ENCODE data around the gene LSAMP.
"Not testable (repeated sequence)": the region's sequence is repeated elsewhere in the genome, so short reads cannot be mapped to it uniquely, and the experiment has no call there.

LSAMP gene

GRCh38 chr3:115819785-115820384, 625.4 kb downstream of the LSAMP start:
- peak in 1 of 2 donors; percentile 9 for DNase-seq (ENCODE audit: low read depth in 1 of 2, low spot score in 1 of 2)

GRCh38 chr3:115814778-115815380, 630.4 kb downstream of the LSAMP start:
- peak; percentile 46 to 48 for DNase-seq (ENCODE audit: low read depth in 1 of 2, low spot score in 1 of 2)

- no peak for DNase-seq (ENCODE audit: low read depth in 1 of 2, low spot score in 1 of 2)
Observed at GRCh38 chr3:115814006-115814405, 631.3 kb downstream of the LSAMP start.

GRCh38 chr3:115808816-115809215, 636.5 kb downstream of the LSAMP start:
- DNase-seq (ENCODE audit: low read depth in 1 of 2, low spot score in 1 of 2): no peak

- no peak for DNase-seq (ENCODE audit: low read depth in 1 of 2, low spot score in 1 of 2)
Observed at GRCh38 chr3:115808244-115808643, 637.0 kb downstream of the LSAMP start.

GRCh38 chr3:115806501-115806900, 638.8 kb downstream of the LSAMP start:
- DNase-seq (ENCODE audit: low read depth in 1 of 2, low spot score in 1 of 2): no peak

- DNase-seq (ENCODE audit: low read depth in 1 of 2, low spot score in 1 of 2): no peak
Observed at GRCh38 chr3:115805520-115805919, 639.8 kb downstream of the LSAMP start.

GRCh38 chr3:115804713-115805119, 640.6 kb downstream of the LSAMP start:
- no peak for DNase-seq (ENCODE audit: low read depth in 1 of 2, low spot score in 1 of 2)

GRCh38 chr3:115804200-115804599, 641.1 kb downstream of the LSAMP start:
- no peak for DNase-seq (ENCODE audit: low read depth in 1 of 2, low spot score in 1 of 2)

- DNase-seq (ENCODE audit: low read depth in 1 of 2, low spot score in 1 of 2): no peak
Observed at GRCh38 chr3:115803661-115804060, 641.6 kb downstream of the LSAMP start.

GRCh38 chr3:115800489-115801075, 644.7 kb downstream of the LSAMP start:
- DNase-seq (ENCODE audit: low read depth in 1 of 2, low spot score in 1 of 2): no peak

- DNase-seq (ENCODE audit: low read depth in 1 of 2, low spot score in 1 of 2): not testable (repeated sequence)
Observed at GRCh38 chr3:115800065-115800464, 645.2 kb downstream of the LSAMP start.

GRCh38 chr3:115792206-115792955, 652.9 kb downstream of the LSAMP start:
- no peak for DNase-seq (ENCODE audit: low read depth in 1 of 2, low spot score in 1 of 2)

GRCh38 chr3:115791271-115792153, 653.8 kb downstream of the LSAMP start:
- DNase-seq (ENCODE audit: low read depth in 1 of 2, low spot score in 1 of 2): not testable (repeated sequence)

- DNase-seq (ENCODE audit: low read depth in 1 of 2, low spot score in 1 of 2): peak in 1 of 2 donors; percentile 27
Observed at GRCh38 chr3:115790759-115791158, 654.5 kb downstream of the LSAMP start.

- DNase-seq (ENCODE audit: low read depth in 1 of 2, low spot score in 1 of 2): no peak
Observed at GRCh38 chr3:115789481-115789880, 655.8 kb downstream of the LSAMP start.

GRCh38 chr3:115788921-115789470, 656.3 kb downstream of the LSAMP start:
- no peak for DNase-seq (ENCODE audit: low read depth in 1 of 2, low spot score in 1 of 2)

- no peak for DNase-seq (ENCODE audit: low read depth in 1 of 2, low spot score in 1 of 2)
Observed at GRCh38 chr3:115787818-115788217, 657.5 kb downstream of the LSAMP start.

- DNase-seq (ENCODE audit: low read depth in 1 of 2, low spot score in 1 of 2): no peak
Observed at GRCh38 chr3:115785782-115786181, 659.5 kb downstream of the LSAMP start.

- no peak for DNase-seq (ENCODE audit: low read depth in 1 of 2, low spot score in 1 of 2)
Observed at GRCh38 chr3:115784739-115785536, 660.3 kb downstream of the LSAMP start.

All from activated T-helper 1 cell treated with anti-CD3 and anti-CD28 coated beads, Interleukin-2, amount 50 U/mL, for 16 hours (primary cell).